Muscle of leg (tissue), 11 donors: ENCODE results near the gene STX12. TPM values are rescaled to one million over a fixed set of nuclear protein-coding genes. Genes with fewer than 3 reads are reported as not detected.
"Not testable (repeated sequence)": the region's sequence is repeated elsewhere in the genome, so short reads cannot be mapped to it uniquely, and the experiment has no call there.

Source experiments
- DNase-seq: peaks from one replicate; pipeline ENCODE4 v3.0.0; 2013
- H3K27ac ChIP-seq: one replicate; pipeline ENCODE4 v1.5.1; 2013; ENCODE audit warnings: mild to moderate bottlenecking, low read length, control low read depth
- H3K27me3 ChIP-seq: one replicate; pipeline ENCODE4 v1.6.1; 2013; ENCODE audit warnings: low read length; ENCODE audit not compliant: control insufficient read depth, insufficient read depth
- H3K36me3 ChIP-seq: one replicate; pipeline ENCODE4 v1.6.1; 2013; ENCODE audit warnings: low read length; ENCODE audit not compliant: control insufficient read depth, insufficient read depth
- H3K4me1 ChIP-seq: one replicate; pipeline ENCODE4 v1.6.1; 2013; ENCODE audit warnings: low read length; ENCODE audit not compliant: control insufficient read depth, insufficient read depth
- H3K4me3 ChIP-seq: one replicate; pipeline ENCODE4 v1.5.1; 2013; ENCODE audit warnings: low read length, control low read depth
- H3K9me3 ChIP-seq: replicated peaks from 2 replicates; pipeline ENCODE4 v1.6.1; 2013; ENCODE audit warnings: low read depth, low read length; ENCODE audit not compliant: control insufficient read depth
- WGBS: methylation state at CpG from one replicate; pipeline ENCODE4 v1.1.5; 2013; ENCODE audit warnings: missing lambda C conversion rate; ENCODE audit not compliant: insufficient coverage; 5-methylcytosine and 5-hydroxymethylcytosine counted together
- polyA plus RNA-seq, 8 donors: library from polyadenylated mRNA; unstranded; fragments of 120-200 nt; gene quantifications; one replicate each; pipeline versions ENCODE4 v1.2.1 to v1.2.3, GENCODE V29; 2013; ENCODE audit warnings: inconsistent platforms in 1 of 8, low replicate concordance in 1 of 8; ENCODE audit not compliant: insufficient read length in 8 of 8, insufficient read depth in 1 of 8
- total RNA-seq: library from RNA; stranded (reverse); fragments of 120-200 nt; gene quantifications from one replicate; pipeline ENCODE4 v1.2.4, GENCODE V29; 2013

The STX12 gene
- total and polyA plus RNA-seq, 9 donors, result 24.4 to 33.9 (median 28.4) TPM

DNA sequence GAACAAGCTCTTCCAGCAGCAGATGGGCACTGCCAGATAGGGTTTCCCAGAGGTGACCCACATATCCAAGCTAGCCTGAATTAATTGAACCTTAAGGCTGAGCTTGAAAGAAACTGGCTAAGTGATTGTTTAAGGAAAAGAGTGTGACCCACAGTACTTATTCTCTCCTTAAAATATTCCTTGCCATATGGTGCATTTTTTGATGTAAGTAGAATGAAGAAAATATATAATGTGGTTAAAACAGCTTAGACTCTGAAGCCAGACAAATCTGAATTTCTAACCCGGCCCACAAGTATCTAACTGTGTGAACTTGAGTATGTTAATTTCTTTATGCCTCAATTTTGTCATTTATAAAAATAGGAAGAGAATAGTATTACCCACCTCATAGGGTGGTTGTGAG lies 62.5 kb downstream of the STX12 start:
- H3K27ac ChIP-seq, result no peak overlapping the region
- peaks cover 24% of the 10 kb centered on the region for H3K36me3 ChIP-seq
- H3K4me3 ChIP-seq, result no peak overlapping the region
- peaks cover 7% of the 10 kb centered on the region for H3K4me1 ChIP-seq
- H3K27me3 ChIP-seq, result no peaks in the 10 kb centered on the region
- H3K9me3 ChIP-seq, result no peaks in the 10 kb centered on the region
- no CpG with 5 or more reads among the region's 1 CpG for WGBS
- no peak for DNase-seq

DNA sequence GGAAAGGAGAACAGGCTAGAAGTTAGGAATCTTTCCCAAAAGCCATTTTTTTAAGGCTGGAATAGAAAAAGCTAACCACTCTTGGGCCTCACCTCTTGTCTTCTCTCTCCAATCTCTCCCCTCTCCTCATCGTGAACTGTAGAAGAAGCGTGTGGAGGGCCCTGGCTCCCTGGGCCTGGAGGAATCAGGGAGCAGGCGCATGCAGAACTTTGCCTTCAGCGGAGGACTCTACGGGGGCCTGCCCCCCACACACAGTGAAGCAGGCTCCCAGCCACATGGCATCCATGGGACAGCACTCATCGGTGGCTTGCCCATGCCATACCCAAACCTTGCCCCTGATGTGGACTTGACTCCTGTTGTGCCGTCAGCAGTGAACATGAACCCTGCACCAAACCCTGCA lies 76.9 kb downstream of the STX12 start:
- H3K9me3 ChIP-seq, result peaks cover 4% of the 10 kb centered on the region
- H3K4me1 ChIP-seq, result no peaks in the 10 kb centered on the region
- H3K36me3 ChIP-seq, result peaks cover 43% of the 10 kb centered on the region
- no peak overlapping the region for H3K4me3 ChIP-seq
- H3K27me3 ChIP-seq, result no peaks in the 10 kb centered on the region
- no peak for DNase-seq
- no peak overlapping the region for H3K27ac ChIP-seq
- WGBS, result 98% methylated on average over 5 of the region's 7 CpGs

DNA sequence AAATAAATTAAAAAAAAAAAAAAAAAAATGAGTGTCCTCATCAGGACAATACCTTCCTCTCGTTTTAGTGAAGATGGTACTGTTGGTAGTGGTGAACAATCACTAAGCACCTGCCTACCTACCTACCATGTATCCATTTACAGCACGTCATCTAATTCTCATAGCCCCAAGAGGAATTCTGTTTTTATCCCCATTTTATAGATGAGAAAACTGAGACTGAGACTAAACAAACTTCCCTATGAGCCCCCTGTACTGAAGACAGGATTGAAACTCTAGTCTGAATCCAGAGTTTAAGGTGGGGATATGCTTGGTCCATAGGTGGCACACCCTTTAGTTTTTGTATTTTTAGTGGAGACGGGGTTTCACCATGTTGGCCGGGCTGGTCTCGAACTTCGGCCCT lies 82.1 kb downstream of the STX12 start:
- Histone ChIP-seq H3K36me3 (peaks cover 16% of the 10 kb centered on the region), H3K27me3 (no peaks in the 10 kb centered on the region), H3K27ac (no peak overlapping the region), H3K4me3 (no peak overlapping the region), H3K9me3 (peaks cover 4% of the 10 kb centered on the region), H3K4me1 (peaks cover 9% of the 10 kb centered on the region)
- 100% methylated on average over 4 of the region's 6 CpGs for WGBS
- no peak for DNase-seq

DNA sequence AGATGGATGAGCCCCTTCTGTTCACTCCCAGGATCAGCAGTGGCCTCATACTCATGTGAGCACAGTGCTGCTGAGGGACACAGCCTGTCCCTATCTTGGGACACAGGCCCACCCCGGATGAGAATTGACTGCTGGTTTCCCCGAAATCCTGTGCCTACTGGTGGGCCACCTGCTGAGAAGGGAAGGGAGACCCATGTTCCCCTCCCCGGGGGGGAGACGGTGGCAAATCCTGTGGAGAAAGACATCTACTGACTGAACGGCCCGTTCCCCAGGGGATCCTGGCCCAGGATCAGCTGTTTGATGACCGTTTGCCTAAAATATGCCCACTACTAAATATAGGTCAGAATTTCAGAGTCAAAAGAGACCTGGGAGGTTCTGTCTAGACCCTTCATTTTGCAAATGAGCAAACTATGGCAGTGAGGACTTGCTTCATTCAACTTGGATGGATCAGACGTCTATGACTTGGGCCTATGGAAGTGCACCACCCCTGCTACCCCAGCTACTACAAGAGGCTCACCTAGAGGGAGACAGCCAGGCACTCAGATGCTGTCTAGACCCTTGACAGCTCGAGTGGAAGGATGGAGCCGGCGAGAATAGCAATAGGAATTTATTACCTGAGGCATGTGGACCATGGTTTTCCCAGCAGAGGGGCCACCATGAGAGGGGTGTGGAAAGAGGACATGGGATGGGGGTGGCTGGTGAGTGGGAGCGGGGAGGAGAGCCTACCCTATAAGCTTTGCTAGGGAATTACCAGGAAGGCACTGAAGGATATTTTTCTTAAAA lies 83.7 kb downstream of the STX12 start:
- no peak overlapping the region for H3K4me3 ChIP-seq
- no peaks in the 10 kb centered on the region for H3K27me3 ChIP-seq
- H3K27ac ChIP-seq, result no peak overlapping the region
- DNase-seq, result no peak
- no peaks in the 10 kb centered on the region for H3K9me3 ChIP-seq
- H3K36me3 ChIP-seq, result peaks cover 1% of the 10 kb centered on the region
- 61% methylated on average over 6 of the region's 12 CpGs for WGBS
- peaks cover 9% of the 10 kb centered on the region for H3K4me1 ChIP-seq

DNA sequence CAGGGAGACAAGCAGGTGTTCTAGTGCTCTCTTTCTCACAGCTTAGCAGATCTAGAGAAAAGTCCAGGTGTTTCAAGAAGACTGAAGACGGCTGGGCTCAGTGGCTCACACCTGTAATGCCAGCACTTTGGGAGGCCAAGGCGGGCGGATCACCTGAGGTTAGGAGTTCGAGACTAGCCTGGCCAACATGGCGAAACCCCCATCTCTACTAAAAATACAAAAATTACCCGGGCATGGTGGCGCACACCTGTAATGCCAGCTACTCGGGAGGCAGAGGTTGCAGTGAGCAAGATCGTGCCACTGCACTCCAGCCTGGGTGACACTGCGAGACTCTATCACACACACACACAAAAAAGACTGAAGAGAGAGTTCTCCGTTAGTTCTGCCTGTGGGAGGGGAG lies 84.5 kb downstream of the STX12 start:
- not testable (repeated sequence) for H3K36me3 ChIP-seq, H3K27me3 ChIP-seq, H3K27ac ChIP-seq, DNase-seq, H3K4me3 ChIP-seq, H3K9me3 ChIP-seq
- H3K4me1 ChIP-seq, result peaks cover 11% of the 10 kb centered on the region
- WGBS, result 67% methylated on average over 1 of the region's 11 CpGs

DNA sequence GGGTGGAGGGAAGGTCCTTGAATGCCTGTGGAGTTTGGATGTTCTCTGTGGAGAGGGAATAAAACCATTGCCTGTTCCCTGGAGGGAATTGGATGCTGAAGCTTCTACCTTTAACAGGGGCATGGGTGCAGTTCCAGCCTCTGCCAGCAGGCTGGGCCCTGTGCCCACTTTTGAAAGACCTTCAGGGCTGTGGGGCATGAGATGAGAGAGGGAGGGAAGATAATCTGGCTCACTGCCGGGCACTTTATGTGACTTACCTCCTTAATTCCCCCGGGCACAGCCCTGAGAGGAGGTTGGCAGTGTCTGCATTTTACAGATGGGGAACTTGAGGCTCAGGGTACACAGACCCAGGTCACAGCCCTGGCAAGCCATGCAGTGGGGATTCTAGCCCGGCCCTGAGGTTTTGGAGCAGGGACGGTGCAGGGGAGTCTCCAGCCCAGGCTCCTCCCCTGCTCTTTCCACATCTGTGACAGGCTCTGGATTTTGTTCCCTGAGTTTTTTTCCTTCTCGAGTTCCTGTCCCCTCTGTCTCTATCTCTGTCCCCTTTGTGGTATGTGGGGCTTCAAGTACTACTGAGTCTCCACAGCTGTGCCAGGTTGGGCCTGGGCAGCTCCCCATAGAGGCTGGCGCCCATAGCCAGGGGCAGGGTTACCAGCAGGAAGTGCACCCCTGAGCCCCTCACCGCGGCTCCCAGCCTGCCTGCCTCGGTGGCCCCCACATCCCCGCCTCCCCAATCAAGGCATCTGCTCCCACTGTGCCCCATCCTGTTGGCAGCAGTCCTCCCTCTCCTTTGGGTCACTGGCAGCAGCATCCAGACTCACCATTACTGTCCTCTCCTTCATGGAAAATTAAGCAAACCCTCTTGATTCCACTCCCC lies 85.3 kb downstream of the STX12 start:
- Histone ChIP-seq H3K27me3 (no peaks in the 10 kb centered on the region), H3K4me1 (peaks cover 18% of the 10 kb centered on the region), H3K27ac (no peak overlapping the region), H3K9me3 (no peaks in the 10 kb centered on the region), H3K4me3 (no peak overlapping the region), H3K36me3 (no peaks in the 10 kb centered on the region)
- DNase-seq, result peak; percentile 77
- WGBS, result 51% methylated on average over 5 of the region's 10 CpGs

- H3K4me1 ChIP-seq, result peaks cover 22% of the 10 kb centered on the region
- WGBS, result 74% methylated on average over 12 of the region's 14 CpGs
- H3K27ac ChIP-seq, result no peak overlapping the region
These were observed 86.0 kb downstream of the STX12 start for GRCh38 chr1:27858949-27859576.

GRCh38 chr1:27861436-27861835 lies 88.4 kb downstream of the STX12 start:
- no peak overlapping the region for H3K27ac ChIP-seq
- H3K27me3 ChIP-seq, result no peaks in the 10 kb centered on the region
- H3K36me3 ChIP-seq, result no peaks in the 10 kb centered on the region
- no peak for DNase-seq
- peaks cover 24% of the 10 kb centered on the region for H3K4me1 ChIP-seq
- no peaks in the 10 kb centered on the region for H3K9me3 ChIP-seq
- 73% methylated on average over 7 of the region's 10 CpGs for WGBS
- H3K4me3 ChIP-seq, result no peak overlapping the region

More at GRCh38 chr1:27858949-27859576, 86.0 kb downstream of the STX12 start:
- Histone ChIP-seq H3K4me3 (no peak overlapping the region), H3K36me3 (no peaks in the 10 kb centered on the region), H3K9me3 (no peaks in the 10 kb centered on the region), H3K27me3 (no peaks in the 10 kb centered on the region)
- DNase-seq, result no peak

DNA sequence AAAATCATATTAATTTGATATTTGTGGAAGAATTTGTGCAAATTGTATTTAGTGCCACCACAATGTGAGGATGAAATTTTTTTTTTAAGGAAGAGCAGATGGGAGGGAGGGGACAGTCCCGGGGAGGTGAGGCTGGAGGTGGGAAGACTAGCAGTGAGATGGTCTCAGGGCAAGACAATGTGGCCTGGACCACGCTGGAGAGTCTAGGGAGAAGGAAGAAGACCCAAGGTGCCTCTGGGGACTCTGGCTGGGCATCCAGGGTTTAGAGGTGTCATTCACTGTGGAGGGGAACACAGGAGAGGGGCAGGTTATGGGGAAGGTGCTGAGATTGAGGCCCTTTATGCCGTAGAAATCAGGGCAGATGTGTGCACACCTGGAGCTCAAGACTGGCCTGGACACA lies 89.0 kb downstream of the STX12 start:
- no peak for DNase-seq
- no peaks in the 10 kb centered on the region for H3K9me3 ChIP-seq
- H3K36me3 ChIP-seq, result no peaks in the 10 kb centered on the region
- no peaks in the 10 kb centered on the region for H3K27me3 ChIP-seq
- WGBS, result 74% methylated on average over 3 of the region's 3 CpGs
- peaks cover 24% of the 10 kb centered on the region for H3K4me1 ChIP-seq
- no peak overlapping the region for H3K27ac ChIP-seq
- no peak overlapping the region for H3K4me3 ChIP-seq
